IMR-90 (cell line): Measurements from ENCODE around the gene MYCT1. TPM values are rescaled to one million over a fixed set of nuclear protein-coding genes. Genes with fewer than 3 reads are reported as not detected.

ENCODE experiments used
- ATAC-seq: fragments of 200-7000 bp; cut with Tn5 transposase; 2 replicates; pipeline ENCODE4 v1.9.1; 2020; ENCODE audit warnings: low read depth, mild to moderate bottlenecking, moderate library complexity
- BruUV-seq: library from RNA; stranded (reverse); fragments of 400-500 nt; replicated peaks from 2 replicates; lab custom pipeline; 2021; lab: Mats Ljungman, UMichigan
- CTCF ChIA-PET: fragments of 300-600 bp; formaldehyde crosslinking; extraction: SDS; loops from one replicate; lab custom pipeline; 2021; ENCODE audit warnings: antibody characterized with exemption; lab: Yijun Ruan, JAX
- POLR2A ChIA-PET: fragments of 300-600 bp; sonication (Branson Sonifier 250); formaldehyde crosslinking; loops from one replicate; lab custom pipeline; 2022; ENCODE audit warnings: antibody characterized with exemption; ENCODE audit not compliant: unreplicated experiment; lab: Charles Lee
- DNase-seq: peaks from one replicate; pipeline ENCODE4 v3.0.0; 2013
- H2AFZ ChIP-seq: replicated peaks from 2 replicates; pipeline ENCODE3; 2013; ENCODE audit warnings: low read length, mild to moderate bottlenecking; ENCODE audit not compliant: poor library complexity
- H2AK5ac ChIP-seq: 2 replicates; pipeline ENCODE4 v1.6.1; 2013; ENCODE audit warnings: low read depth, low read length, inconsistent platforms
- H2AK9ac ChIP-seq: replicated peaks from 2 replicates; pipeline ENCODE3; 2013; ENCODE audit warnings: mild to moderate bottlenecking, low read depth, low read length, moderate library complexity; ENCODE audit not compliant: poor library complexity
- H2BK120ac ChIP-seq: 2 replicates; pipeline ENCODE4 v1.6.1; 2013; ENCODE audit warnings: low read depth, low read length, inconsistent platforms
- H2BK15ac ChIP-seq: 3 replicates; pipeline ENCODE4 v1.6.1; 2013; ENCODE audit warnings: low read depth, low read length, inconsistent platforms
- H2BK20ac ChIP-seq: 2 replicates; pipeline ENCODE4 v1.6.1; 2013; ENCODE audit warnings: low read depth, mild to moderate bottlenecking, inconsistent platforms, low read length, moderate library complexity
- H2BK5ac ChIP-seq: 2 replicates; pipeline ENCODE4 v1.6.1; 2013; ENCODE audit warnings: mild to moderate bottlenecking, low read depth, low read length, inconsistent platforms; ENCODE audit not compliant: poor library complexity, severe bottlenecking
- H3K14ac ChIP-seq: replicated peaks from 2 replicates; pipeline ENCODE4 v1.6.1; 2013; ENCODE audit warnings: low read depth, low read length, inconsistent platforms
- H3K18ac ChIP-seq: 2 replicates; pipeline ENCODE4 v1.6.1; 2013; ENCODE audit warnings: low read depth, low read length, control low read depth
- H3K23ac ChIP-seq: 2 replicates; pipeline ENCODE4 v1.6.1; 2013; ENCODE audit warnings: low read depth, low read length, inconsistent platforms
- H3K27ac ChIP-seq: 2 replicates; pipeline ENCODE4 v1.5.1; 2013; ENCODE audit warnings: mild to moderate bottlenecking, control low read depth, low read length; ENCODE audit not compliant: insufficient read depth
- H3K27me3 ChIP-seq: 2 replicates; pipeline ENCODE4 v1.6.1; 2013; ENCODE audit warnings: low read length; ENCODE audit not compliant: control insufficient read depth, insufficient read depth
- H3K36me3 ChIP-seq: 2 replicates; pipeline ENCODE4 v1.6.1; 2013; ENCODE audit warnings: low read length, mixed read lengths; ENCODE audit not compliant: control insufficient read depth, insufficient read depth
- H3K4ac ChIP-seq: 2 replicates; pipeline ENCODE4 v1.6.1; 2013; ENCODE audit warnings: low read depth, low read length, inconsistent platforms
- H3K4me1 ChIP-seq: 2 replicates; pipeline ENCODE4 v1.6.1; 2013; ENCODE audit warnings: low read length, mixed read lengths; ENCODE audit not compliant: control insufficient read depth, insufficient read depth
- H3K4me2 ChIP-seq: 2 replicates; pipeline ENCODE4 v1.6.1; 2013; ENCODE audit warnings: low read depth, mild to moderate bottlenecking, control low read depth, low read length, moderate library complexity
- H3K4me3 ChIP-seq: 2 replicates; pipeline ENCODE4 v1.5.1; 2013; ENCODE audit warnings: low read depth, mild to moderate bottlenecking, control low read depth, low read length, moderate library complexity; ENCODE audit not compliant: insufficient read depth
- H3K56ac ChIP-seq: 2 replicates; pipeline ENCODE4 v1.6.1; 2013; ENCODE audit warnings: low read length, inconsistent platforms; ENCODE audit not compliant: insufficient read depth; ENCODE audit errors: extremely low read depth
- H3K79me1 ChIP-seq, 2 experiments: 2 replicates each; pipeline ENCODE4 v1.6.1; 2013; ENCODE audit warnings: low read length in 2 of 2, inconsistent platforms in 1 of 2, low read depth in 1 of 2
- H3K9ac ChIP-seq: 2 replicates; pipeline ENCODE4 v1.6.1; 2013; ENCODE audit warnings: low read depth, low read length, control low read depth
- H3K9me1 ChIP-seq: 2 replicates; pipeline ENCODE4 v1.6.1; 2013; ENCODE audit warnings: low read length, inconsistent platforms; ENCODE audit not compliant: insufficient read depth
- H3K9me3 ChIP-seq: 2 replicates; pipeline ENCODE4 v1.6.1; 2013; ENCODE audit warnings: low read length; ENCODE audit not compliant: control insufficient read depth, insufficient read depth
- H4K20me1 ChIP-seq: 2 replicates; pipeline ENCODE4 v1.6.1; 2013; ENCODE audit warnings: low read length, inconsistent platforms; ENCODE audit not compliant: insufficient read depth
- H4K5ac ChIP-seq: 2 replicates; pipeline ENCODE4 v1.6.1; 2013; ENCODE audit warnings: mild to moderate bottlenecking, low read depth, low read length, control low read depth
- H4K8ac ChIP-seq, 2 experiments: 2 replicates each; pipeline ENCODE4 v1.6.1; 2013; ENCODE audit warnings: low read depth in 2 of 2, low read length in 2 of 2, control low read depth in 1 of 2, inconsistent platforms in 1 of 2
- H4K91ac ChIP-seq: 2 replicates; pipeline ENCODE4 v1.6.1; 2013; ENCODE audit warnings: low read depth, low read length, inconsistent platforms; ENCODE audit not compliant: insufficient read depth
- CEBPB ChIP-seq: IDR thresholded peaks from 2 replicates; pipeline ENCODE4 v1.6.1; 2012; ENCODE audit warnings: low read depth, low read length, improper control_type of control experiment
- POLR2A ChIP-seq: IDR thresholded peaks from 2 replicates; pipeline ENCODE4 v1.6.1; 2012; ENCODE audit warnings: mild to moderate bottlenecking, low read depth, low read length
- WGBS, 2 experiments: methylation state at CpG; one replicate each; pipeline versions ENCODE4 v1.1.5 to v1.1.7; 2013; ENCODE audit warnings: missing lambda C conversion rate in 2 of 2; ENCODE audit not compliant: insufficient read length in 1 of 2; ENCODE audit errors: extremely low coverage in 2 of 2; 5-methylcytosine and 5-hydroxymethylcytosine counted together
- dilution Hi-C: fragments of 300-500 bp; cut with HindIII; formaldehyde crosslinking; loops from one replicate; pipeline ENCODE4 v1.14.3; 2018; ENCODE audit warnings: low sequenced_read_pairs; ENCODE audit not compliant: unreplicated experiment
- in situ Hi-C: fragments of 300-500 bp; cut with MboI; formaldehyde crosslinking; loops from 3 replicates; pipeline ENCODE4 v1.14.3; 2019; ENCODE audit warnings: low sequenced_read_pairs, inconsistent platforms, mixed read lengths
- intact Hi-C: fragments of 100-400 bp; cut with micrococcal nuclease; formaldehyde crosslinking; loops from 2 replicates; pipeline ENCODE4 v1.10.0; 2022
- polyA plus RNA-seq, 3 experiments: library from polyadenylated mRNA; depleted of rRNA; stranded (reverse); fragments of >200 nt; gene quantifications; 2 replicates each; pipeline ENCODE4 v1.2.3, GENCODE V29; 2012; ENCODE audit warnings: low replicate concordance in 1 of 3
- total RNA-seq: library from RNA; depleted of rRNA; stranded (reverse); fragments of >200 nt; gene quantifications from 2 replicates; pipeline ENCODE4 v1.2.3, GENCODE V29; 2012

MYCT1 gene
- total and polyA plus RNA-seq, 2 of the 4 experiments (the other 2 are of a cell fraction), result 0.89 to 0.90 TPM

DNA sequence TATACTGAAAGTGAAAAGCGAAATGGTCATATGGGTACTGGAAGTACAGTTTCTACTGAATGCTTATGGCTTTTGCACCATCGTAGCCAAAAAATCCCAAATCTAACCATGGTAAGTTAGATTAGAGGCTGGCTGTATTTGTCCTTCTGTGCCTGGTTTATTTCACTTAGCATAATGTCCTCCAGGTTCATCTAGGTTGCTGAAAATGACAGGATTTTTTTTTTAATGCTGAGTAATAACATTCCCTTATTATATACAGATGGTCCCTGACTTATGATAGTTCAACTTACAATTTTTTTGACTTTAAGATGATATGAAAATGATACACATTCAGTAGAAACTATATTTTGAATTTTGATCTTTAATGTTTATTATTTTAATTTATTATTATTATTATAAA lies 7.6 kb downstream of the MYCT1 start:
- POLR2A ChIA-PET, result no interaction called here
- dilution Hi-C loops (no loop called here), intact Hi-C loops (no loop called here), in situ Hi-C loops (no loop called here)
- DNase-seq (no peak), ATAC-seq (no peak)
- no peaks in the 10 kb centered on the region for H3K36me3 ChIP-seq
- no peak overlapping the region for H3K14ac ChIP-seq
- no peak overlapping the region for H3K27ac ChIP-seq
- no peak overlapping the region for H2BK20ac ChIP-seq
- no peak overlapping the region for H3K4ac ChIP-seq
- H2AK5ac ChIP-seq, result no peak overlapping the region
- peaks cover 12% of the 10 kb centered on the region for H3K4me1 ChIP-seq
- no peaks in the 10 kb centered on the region; a peak in 1 of 4 replicates for H3K79me1 ChIP-seq
- H2BK5ac ChIP-seq, result no peak overlapping the region
- H2AK9ac ChIP-seq, result no peak overlapping the region
- no peak overlapping the region for H3K4me3 ChIP-seq
- H2BK120ac ChIP-seq, result no peak overlapping the region
- no peak overlapping the region for H3K23ac ChIP-seq
- H3K18ac ChIP-seq, result no peak overlapping the region; the same call in 1 of the 2 replicates
- H3K9ac ChIP-seq, result no peak overlapping the region
- no peaks in the 10 kb centered on the region for H3K9me1 ChIP-seq
- H2BK15ac ChIP-seq, result no peak overlapping the region
- H3K56ac ChIP-seq, result no peak overlapping the region
- BruUV-seq, result no TSS peak
- no peak overlapping the region for H2AFZ ChIP-seq
- WGBS, 2 experiments, result no CpG with 5 or more reads among the region's 2 CpGs
- H4K5ac ChIP-seq, result no peak overlapping the region
- H3K4me2 ChIP-seq, result no peak overlapping the region
- CTCF ChIA-PET, result interaction anchor here (1.1 kb wide), 1 partner anchor 11 kb away, joined by 3 read pairs; no protein-coding TSS in a partner anchor
- H4K8ac ChIP-seq, result no peak overlapping the region
- H3K9me3 ChIP-seq, result no peaks in the 10 kb centered on the region
- no peaks in the 10 kb centered on the region for H3K27me3 ChIP-seq
- H4K20me1 ChIP-seq, result no peaks in the 10 kb centered on the region
- H4K91ac ChIP-seq, result no peak overlapping the region
- TF ChIP-seq POLR2A (no peak), CEBPB (no peak)
